Measurements from ENCODE around the gene CPA1. TPM values are rescaled to one million over a fixed set of nuclear protein-coding genes. Genes with fewer than 3 reads are reported as not detected.
A peak's percentile ranks its signal among the peaks of the same experiment; 100 is the strongest.

The CPA1 gene
- 0.34 and 2.6 TPM in 2 replicates for total RNA-seq (2014; rRNA removed; shearing (Covaris generic))

- peak; percentile 54 for DNase-seq (ENCODE audit: low spot score)
These were observed at the start of gene CPA1 for GRCh38 chr7:130379921-130380860. Gene CPA1, plus strand, starts transcription at chr7:130380494. Its CDS starts 27 bp downstream, at chr7:130380521.

- no peak for DNase-seq (ENCODE audit: low spot score)
These were observed 47.8 kb upstream of the CPA1 start for GRCh38 chr7:130332259-130333053.

GRCh38 chr7:130333832-130334231, 46.5 kb upstream of the CPA1 start:
- DNase-seq (ENCODE audit: low spot score) = no peak

DNA sequence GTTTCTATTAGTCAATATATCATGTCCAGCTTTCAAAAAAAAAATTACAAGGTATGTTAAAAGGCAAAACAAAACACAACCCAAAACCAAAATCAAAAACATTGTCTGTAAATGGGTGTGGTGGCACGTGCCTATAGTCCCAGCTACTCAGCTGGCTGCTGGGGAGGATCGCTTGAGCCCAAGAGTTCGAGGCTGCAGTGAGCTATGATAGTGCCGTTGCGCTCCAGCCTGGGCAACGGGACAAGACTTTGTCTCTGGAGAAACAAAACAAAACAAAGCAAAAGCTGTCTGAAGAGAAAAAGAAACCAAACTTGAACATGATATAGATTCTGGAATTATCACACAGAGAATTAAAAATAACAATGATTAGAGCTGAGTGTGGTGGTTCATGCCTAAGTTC, 46.0 kb upstream of the CPA1 start:
- DNase-seq (ENCODE audit: low spot score) = no peak

- DNase-seq (ENCODE audit: low spot score) = no peak
These were observed 42.8 kb upstream of the CPA1 start for GRCh38 chr7:130337410-130337971.

- no peak for DNase-seq (ENCODE audit: low spot score)
These were observed 42.1 kb upstream of the CPA1 start for GRCh38 chr7:130338233-130338632.

- no peak for DNase-seq (ENCODE audit: low spot score)
These were observed 38.4 kb upstream of the CPA1 start for GRCh38 chr7:130341882-130342281.

- no peak for DNase-seq (ENCODE audit: low spot score)
These were observed 37.5 kb upstream of the CPA1 start for GRCh38 chr7:130342701-130343380.

GRCh38 chr7:130344271-130344866, 35.9 kb upstream of the CPA1 start, which contains the start of gene CPA5:
Gene CPA5, plus strand, starts transcription at chr7:130344816. Its CDS starts 1,670 bp downstream, at chr7:130346486.
- DNase-seq (ENCODE audit: low spot score) = no peak

DNA sequence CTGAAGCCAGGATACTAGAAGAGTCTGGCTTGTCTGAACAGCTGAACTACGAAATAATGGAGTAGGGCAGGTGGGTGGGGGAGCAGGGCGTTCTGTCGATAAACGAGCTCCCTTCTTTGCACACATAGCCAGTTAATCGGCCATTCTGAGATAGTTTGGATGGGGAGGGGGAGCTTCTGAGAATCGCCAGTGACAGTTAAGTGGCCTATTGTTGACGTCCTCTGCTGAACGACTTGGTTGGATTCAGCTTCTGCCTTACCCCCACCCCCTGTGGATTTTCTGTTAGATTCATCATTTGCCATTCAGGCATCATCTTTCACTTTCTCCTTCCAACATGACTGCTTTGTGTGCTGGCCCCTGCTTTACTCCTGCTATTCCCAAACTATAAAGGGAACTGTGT, 35.2 kb upstream of the CPA1 start:
- no peak for DNase-seq (ENCODE audit: low spot score)

DNA sequence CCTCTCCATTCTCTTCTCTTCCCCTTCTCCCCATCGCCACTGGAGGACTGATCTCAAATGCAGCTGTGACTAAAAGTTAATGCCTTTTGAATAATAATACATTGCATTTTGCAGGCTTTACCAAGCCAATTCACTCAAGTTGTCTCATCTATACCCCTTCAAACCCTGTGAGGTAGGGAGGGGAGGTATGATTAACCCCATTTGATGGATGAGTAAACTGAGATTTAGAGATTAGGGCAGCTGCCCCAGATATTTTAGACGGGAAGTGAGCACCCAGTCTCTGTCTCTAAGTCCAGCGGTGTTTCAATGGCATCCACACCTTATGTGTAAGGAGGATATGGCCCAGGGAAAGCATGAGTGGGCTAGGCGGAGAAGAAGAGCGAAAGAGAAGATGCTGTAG, 34.6 kb upstream of the CPA1 start:
- no peak for DNase-seq (ENCODE audit: low spot score)

- no peak for DNase-seq (ENCODE audit: low spot score)
These were observed 34.0 kb upstream of the CPA1 start for GRCh38 chr7:130346177-130346905.

GRCh38 chr7:130346941-130347340, 33.4 kb upstream of the CPA1 start:
- no peak for DNase-seq (ENCODE audit: low spot score)

DNA sequence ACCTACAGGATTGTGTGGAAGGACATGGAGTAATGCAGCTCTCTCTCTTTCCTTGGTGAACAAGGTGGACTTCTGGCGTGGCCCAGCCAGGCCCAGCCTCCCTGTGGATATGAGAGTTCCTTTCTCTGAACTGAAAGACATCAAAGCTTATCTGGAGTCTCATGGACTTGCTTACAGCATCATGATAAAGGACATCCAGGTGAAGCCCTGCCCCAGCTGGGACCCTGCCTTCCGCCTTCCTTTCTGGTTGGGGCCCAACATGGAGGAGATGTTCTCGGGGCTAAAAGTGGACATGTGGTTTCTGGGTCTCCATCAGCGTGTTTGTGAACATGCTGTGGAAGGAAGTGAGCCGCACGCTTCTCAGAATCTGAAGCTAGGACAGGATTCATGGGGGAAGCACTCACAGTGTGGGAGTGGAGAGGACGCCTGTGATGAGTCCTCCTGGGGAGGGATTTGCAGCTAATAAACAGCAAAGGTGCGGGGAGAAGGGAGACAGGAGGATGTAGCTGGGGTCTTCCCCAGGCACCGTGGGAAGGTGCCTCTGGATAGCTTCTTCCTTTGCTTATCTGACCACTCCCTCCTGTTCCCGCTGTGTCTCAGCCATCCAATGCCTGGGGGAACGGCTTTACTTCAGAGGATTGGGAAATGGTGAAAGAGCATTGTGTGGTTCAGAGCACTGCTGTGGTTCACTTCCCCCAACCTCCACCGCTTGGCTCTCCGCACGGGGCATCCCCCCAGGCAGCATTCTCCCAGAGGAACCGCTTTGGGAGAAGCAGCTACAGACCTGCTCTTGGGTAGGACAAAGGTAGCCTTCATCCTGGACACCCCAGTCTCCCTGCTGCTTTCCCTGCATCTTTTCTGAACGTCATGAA, 30.1 kb upstream of the CPA1 start:
- no peak for DNase-seq (ENCODE audit: low spot score)

GRCh38 chr7:130350945-130351790, 29.1 kb upstream of the CPA1 start:
- DNase-seq (ENCODE audit: low spot score) = no peak

GRCh38 chr7:130351791-130352090, 28.6 kb upstream of the CPA1 start:
- DNase-seq (ENCODE audit: low spot score) = no peak

DNA sequence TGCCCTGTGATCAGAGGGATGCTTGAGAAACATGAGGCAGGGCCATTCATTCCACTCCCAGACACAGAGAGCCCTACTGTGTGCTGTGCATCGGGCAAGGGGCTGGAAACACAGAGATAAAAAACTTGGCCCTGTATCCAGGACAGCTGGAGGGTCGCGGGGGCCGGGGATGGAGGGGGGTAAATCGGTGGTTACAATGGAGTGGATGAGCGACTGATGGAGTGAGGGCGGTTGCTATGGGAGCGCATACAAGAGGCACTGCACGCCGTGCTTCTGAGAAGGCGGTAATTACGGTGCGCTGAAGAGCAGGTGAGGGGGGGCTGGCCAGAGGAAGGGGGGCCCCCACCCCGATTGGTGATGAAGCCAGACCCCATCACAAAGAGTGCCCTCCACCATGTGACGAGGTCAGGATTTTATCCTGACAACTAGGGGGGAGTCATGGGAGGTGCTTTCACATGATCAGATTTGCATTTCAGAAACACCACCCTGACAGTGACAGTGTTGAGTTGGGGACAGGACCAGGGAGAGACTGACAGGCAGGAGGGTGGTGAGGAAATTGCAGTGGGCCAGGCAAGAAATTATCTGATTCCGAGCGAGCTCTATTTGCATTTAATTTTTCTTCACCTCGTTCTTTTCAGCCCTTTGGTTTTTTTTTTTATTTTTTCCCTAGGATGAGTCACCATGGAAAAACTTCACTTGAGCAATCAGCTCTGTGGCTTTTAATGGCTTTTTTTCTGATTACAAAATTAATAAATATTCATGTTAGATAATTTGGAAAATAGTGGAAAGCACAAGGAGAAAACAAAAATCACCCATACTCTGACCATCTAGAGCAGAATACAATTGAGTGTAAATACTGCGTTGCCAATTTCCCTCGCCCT, 27.9 kb upstream of the CPA1 start:
- peak; percentile 44 for DNase-seq (ENCODE audit: low spot score)

DNA sequence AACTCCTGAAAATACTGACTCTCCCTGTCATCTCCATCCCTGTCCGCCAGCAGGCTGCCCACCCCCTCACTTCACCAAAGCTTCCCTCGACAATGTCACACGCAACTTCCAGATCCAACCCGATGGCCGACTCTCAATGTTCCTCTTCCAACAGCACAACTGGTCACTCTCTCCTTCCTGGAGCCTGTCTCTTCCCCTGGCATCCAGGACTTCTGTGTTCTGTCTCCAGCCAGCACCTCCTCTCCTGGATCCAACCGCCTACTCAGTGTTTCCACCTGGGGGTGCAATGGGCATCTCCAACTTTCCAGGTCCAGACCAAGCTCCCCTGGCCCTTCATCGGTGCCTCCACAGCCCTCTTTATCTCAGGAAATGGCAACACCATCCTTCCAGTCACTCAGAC, 27.1 kb upstream of the CPA1 start:
- DNase-seq (ENCODE audit: low spot score) = no peak
